ENCODE results near the gene CCHCR1. TPM values are rescaled to one million over a fixed set of nuclear protein-coding genes. Genes with fewer than 3 reads are reported as not detected.

Gene CCHCR1
- polyA plus RNA-seq, 2 of the 4 experiments (the other 2 are of a cell fraction) = 7.4 to 15.3 TPM

DNA sequence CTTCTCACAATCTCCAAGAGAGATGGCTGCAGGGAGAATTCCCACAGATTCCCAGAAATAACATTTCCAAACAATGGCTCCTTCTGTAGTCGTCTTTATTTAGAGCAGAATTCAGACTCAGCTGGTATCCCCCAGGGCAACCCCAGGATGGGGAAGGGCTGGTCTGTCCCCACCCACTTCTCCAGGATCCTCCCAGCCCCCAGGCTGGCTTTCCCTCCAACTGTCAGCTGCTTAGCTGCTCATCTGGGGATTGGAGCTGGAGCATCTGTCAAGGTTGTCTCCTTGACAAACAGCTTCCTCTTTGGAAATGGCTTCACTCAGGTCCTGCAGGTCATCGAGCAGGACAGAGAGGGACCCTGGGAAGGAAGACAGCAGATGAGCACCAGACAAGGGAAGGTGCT lies 15.2 kb downstream of the CCHCR1 start:
- ATAC-seq = no peak
- ChIA-PET CTCF (interaction anchor here (0.9 to 2.3 kb wide), 3 partner anchors 10 to 224 kb away, joined by 3 to 5 read pairs (median 3); no protein-coding TSS in a partner anchor), POLR2A (no interaction called here)
- FAIRE-seq = no peak
- no peak overlapping the region for H3K4me3 ChIP-seq
- no peaks in the 10 kb centered on the region for H3K9me3 ChIP-seq
- H3K27ac ChIP-seq = no peak overlapping the region
- H3K4me1 ChIP-seq = peaks cover 10% of the 10 kb centered on the region; the same call in 2 of the 3 replicates
- H3K4me2 ChIP-seq = no peak overlapping the region
- no peak for DNase-seq (ENCODE audit: low read depth in 1 of 2, low spot score in 1 of 2)
- 58% methylated on average over 2 of the region's 2 CpGs for WGBS (ENCODE audit: missing lambda C conversion rate)
- TF ChIP-seq, protein P1, sequence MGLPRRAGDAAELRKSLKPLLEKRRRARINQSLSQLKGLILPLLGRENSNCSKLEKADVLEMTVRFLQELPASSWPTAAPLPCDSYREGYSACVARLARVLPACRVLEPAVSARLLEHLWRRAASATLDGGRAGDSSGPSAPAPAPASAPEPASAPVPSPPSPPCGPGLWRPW (IDR thresholded peaks at IDR 0.05) = no peak
- no peak for TF ChIP-seq MYC (IDR thresholded peaks at IDR 0.05; ENCODE audit: borderline replicate concordance, low read length)
- TF ChIP-seq TP53 (CRISPR knock-in tag; IDR thresholded peaks at IDR 0.05) = no peak
- no peak for TF ChIP-seq EP300 (IDR thresholded peaks at IDR 0.05)
- TF ChIP-seq NR3C1 (IDR thresholded peaks at IDR 0.05) = no peak
- no peak for TF ChIP-seq ZSCAN20 (CRISPR knock-in tag; IDR thresholded peaks at IDR 0.05)
- no peak for TF ChIP-seq KDM1A (IDR thresholded peaks at IDR 0.05; ENCODE audit: low read depth)
- TF ChIP-seq, protein P2, sequence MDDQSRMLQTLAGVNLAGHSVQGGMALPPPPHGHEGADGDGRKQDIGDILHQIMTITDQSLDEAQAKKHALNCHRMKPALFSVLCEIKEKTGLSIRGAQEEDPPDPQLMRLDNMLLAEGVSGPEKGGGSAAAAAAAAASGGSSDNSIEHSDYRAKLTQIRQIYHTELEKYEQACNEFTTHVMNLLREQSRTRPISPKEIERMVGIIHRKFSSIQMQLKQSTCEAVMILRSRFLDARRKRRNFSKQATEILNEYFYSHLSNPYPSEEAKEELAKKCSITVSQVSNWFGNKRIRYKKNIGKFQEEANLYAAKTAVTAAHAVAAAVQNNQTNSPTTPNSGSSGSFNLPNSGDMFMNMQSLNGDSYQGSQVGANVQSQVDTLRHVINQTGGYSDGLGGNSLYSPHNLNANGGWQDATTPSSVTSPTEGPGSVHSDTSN (IDR thresholded peaks at IDR 0.05) = no peak
- no peak for TF ChIP-seq EHF (CRISPR knock-in tag; IDR thresholded peaks at IDR 0.05)
- no peak for TF ChIP-seq SMC3 (IDR thresholded peaks at IDR 0.05)
- no peak for TF ChIP-seq CEBPB (IDR thresholded peaks at IDR 0.05)
- TF ChIP-seq HDAC2 (IDR thresholded peaks at IDR 0.05) = no peak
- TF ChIP-seq PHF8 (IDR thresholded peaks at IDR 0.05; ENCODE audit: borderline replicate concordance, low read depth) = no peak
- TF ChIP-seq BHLHE40 (IDR thresholded peaks at IDR 0.05; ENCODE audit: low read depth, low read length) = no peak
- no peak for TF ChIP-seq ESRRA (IDR thresholded peaks at IDR 0.05; ENCODE audit: borderline replicate concordance, low read length)

DNA sequence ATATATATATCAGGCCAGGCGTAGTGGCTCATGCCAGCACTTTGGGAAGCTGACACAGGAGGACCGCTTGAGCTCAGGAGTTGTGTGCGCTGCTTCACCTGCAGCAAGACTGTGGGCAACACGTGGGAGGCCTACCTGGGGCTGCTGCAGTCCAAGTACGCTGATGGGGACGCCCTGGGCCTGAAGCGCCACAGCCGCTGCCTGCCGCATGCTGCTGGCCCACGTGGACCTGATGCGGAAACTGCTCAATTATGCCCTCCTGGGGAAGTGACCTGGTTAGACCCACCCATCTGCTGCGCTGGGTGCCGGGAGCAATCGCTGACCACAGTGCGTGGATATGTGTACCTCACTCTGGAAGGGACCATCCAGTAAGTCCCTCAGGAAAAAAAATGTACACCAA lies 17.0 kb downstream of the CCHCR1 start:
- DNase-seq (ENCODE audit: low read depth in 1 of 2, low spot score in 1 of 2) (no peak), FAIRE-seq (no peak), ATAC-seq (no peak)
- Histone ChIP-seq H3K4me1 (peaks cover 10% of the 10 kb centered on the region; the same call in 2 of the 3 replicates), H3K27ac (no peak overlapping the region), H3K4me2 (no peak overlapping the region), H3K9me3 (no peaks in the 10 kb centered on the region), H3K4me3 (no peak overlapping the region)
- ChIA-PET CTCF (interaction anchor here (1.2 to 5.1 kb wide), 4 partner anchors 10 to 226 kb away, joined by 5 to 70 read pairs (median 8); no protein-coding TSS in a partner anchor), POLR2A (no interaction called here)
- 73% methylated on average over 10 of the region's 15 CpGs for WGBS (ENCODE audit: missing lambda C conversion rate)
- TF ChIP-seq, protein P3, sequence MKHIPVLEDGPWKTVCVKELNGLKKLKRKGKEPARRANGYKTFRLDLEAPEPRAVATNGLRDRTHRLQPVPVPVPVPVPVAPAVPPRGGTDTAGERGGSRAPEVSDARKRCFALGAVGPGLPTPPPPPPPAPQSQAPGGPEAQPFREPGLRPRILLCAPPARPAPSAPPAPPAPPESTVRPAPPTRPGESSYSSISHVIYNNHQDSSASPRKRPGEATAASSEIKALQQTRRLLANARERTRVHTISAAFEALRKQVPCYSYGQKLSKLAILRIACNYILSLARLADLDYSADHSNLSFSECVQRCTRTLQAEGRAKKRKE (CRISPR knock-in tag; IDR thresholded peaks at IDR 0.05; ENCODE audit: low read depth) = no peak
- TF ChIP-seq, protein P4, sequence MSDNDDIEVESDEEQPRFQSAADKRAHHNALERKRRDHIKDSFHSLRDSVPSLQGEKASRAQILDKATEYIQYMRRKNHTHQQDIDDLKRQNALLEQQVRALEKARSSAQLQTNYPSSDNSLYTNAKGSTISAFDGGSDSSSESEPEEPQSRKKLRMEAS (IDR thresholded peaks at IDR 0.05) = no peak
- TF ChIP-seq, protein P1 (IDR thresholded peaks at IDR 0.05) = no peak
- TF ChIP-seq PHF8 (IDR thresholded peaks at IDR 0.05; ENCODE audit: borderline replicate concordance, low read depth) (no peak), MYC (IDR thresholded peaks at IDR 0.05; ENCODE audit: borderline replicate concordance, low read length) (no peak), HEYL (CRISPR knock-in tag; IDR thresholded peaks at IDR 0.05) (no peak), ZSCAN20 (CRISPR knock-in tag; IDR thresholded peaks at IDR 0.05) (no peak), KDM5A (IDR thresholded peaks at IDR 0.05) (no peak), SMC3 (IDR thresholded peaks at IDR 0.05) (no peak), FOSL2 (IDR thresholded peaks at IDR 0.05) (no peak), FOSL2 (CRISPR knock-in tag; IDR thresholded peaks at IDR 0.05) (no peak), RCOR1 (IDR thresholded peaks at IDR 0.05; ENCODE audit: low read depth, low read length) (no peak), POLR2AphosphoS2 (conservative IDR thresholded peaks at IDR 0.05; ENCODE audit: low read length) (no peak), EP300 (IDR thresholded peaks at IDR 0.05) (no peak), ZNF302 (CRISPR knock-in tag; IDR thresholded peaks at IDR 0.05) (no peak)
- TF ChIP-seq, protein P5, sequence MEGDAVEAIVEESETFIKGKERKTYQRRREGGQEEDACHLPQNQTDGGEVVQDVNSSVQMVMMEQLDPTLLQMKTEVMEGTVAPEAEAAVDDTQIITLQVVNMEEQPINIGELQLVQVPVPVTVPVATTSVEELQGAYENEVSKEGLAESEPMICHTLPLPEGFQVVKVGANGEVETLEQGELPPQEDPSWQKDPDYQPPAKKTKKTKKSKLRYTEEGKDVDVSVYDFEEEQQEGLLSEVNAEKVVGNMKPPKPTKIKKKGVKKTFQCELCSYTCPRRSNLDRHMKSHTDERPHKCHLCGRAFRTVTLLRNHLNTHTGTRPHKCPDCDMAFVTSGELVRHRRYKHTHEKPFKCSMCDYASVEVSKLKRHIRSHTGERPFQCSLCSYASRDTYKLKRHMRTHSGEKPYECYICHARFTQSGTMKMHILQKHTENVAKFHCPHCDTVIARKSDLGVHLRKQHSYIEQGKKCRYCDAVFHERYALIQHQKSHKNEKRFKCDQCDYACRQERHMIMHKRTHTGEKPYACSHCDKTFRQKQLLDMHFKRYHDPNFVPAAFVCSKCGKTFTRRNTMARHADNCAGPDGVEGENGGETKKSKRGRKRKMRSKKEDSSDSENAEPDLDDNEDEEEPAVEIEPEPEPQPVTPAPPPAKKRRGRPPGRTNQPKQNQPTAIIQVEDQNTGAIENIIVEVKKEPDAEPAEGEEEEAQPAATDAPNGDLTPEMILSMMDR (IDR thresholded peaks at IDR 0.05) = no peak
- TF ChIP-seq, protein P6, sequence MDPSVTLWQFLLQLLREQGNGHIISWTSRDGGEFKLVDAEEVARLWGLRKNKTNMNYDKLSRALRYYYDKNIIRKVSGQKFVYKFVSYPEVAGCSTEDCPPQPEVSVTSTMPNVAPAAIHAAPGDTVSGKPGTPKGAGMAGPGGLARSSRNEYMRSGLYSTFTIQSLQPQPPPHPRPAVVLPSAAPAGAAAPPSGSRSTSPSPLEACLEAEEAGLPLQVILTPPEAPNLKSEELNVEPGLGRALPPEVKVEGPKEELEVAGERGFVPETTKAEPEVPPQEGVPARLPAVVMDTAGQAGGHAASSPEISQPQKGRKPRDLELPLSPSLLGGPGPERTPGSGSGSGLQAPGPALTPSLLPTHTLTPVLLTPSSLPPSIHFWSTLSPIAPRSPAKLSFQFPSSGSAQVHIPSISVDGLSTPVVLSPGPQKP (IDR thresholded peaks at IDR 0.05; ENCODE audit: low read depth, low read length) = no peak
- TF ChIP-seq, protein P7, sequence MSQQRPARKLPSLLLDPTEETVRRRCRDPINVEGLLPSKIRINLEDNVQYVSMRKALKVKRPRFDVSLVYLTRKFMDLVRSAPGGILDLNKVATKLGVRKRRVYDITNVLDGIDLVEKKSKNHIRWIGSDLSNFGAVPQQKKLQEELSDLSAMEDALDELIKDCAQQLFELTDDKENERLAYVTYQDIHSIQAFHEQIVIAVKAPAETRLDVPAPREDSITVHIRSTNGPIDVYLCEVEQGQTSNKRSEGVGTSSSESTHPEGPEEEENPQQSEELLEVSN (IDR thresholded peaks at IDR 0.05; ENCODE audit: borderline replicate concordance, low read depth) = no peak
